Stimulated activated CD4-positive, alpha-beta T cell treated with anti-CD3 and anti-CD28 coated beads, Interleukin-12 subunit alpha, Interleukin-12 subunit beta, amount 100 ng/mL, for 24 hours (primary cell): ENCODE data around the gene USP17L28.
"Not testable (repeated sequence)": the region's sequence is repeated elsewhere in the genome, so short reads cannot be mapped to it uniquely, and the experiment has no call there.

Experiments
- DNase-seq, 2 experiments: peaks; one replicate each; pipeline ENCODE4 v3.0.0-alpha.2; 2020; ENCODE audit warnings: low read depth in 2 of 2

Gene USP17L28

GRCh38 chr4:9348593-9348992 lies at the start of gene USP17L28:
USP17L28 (plus strand) TSS chr4:9348893; CDS start chr4:9348893, 0 bp downstream.
- DNase-seq, result not testable (repeated sequence)

GRCh38 chr4:9324191-9324590 lies 24.5 kb upstream of the USP17L28 start:
- DNase-seq, result not testable (repeated sequence)

DNA sequence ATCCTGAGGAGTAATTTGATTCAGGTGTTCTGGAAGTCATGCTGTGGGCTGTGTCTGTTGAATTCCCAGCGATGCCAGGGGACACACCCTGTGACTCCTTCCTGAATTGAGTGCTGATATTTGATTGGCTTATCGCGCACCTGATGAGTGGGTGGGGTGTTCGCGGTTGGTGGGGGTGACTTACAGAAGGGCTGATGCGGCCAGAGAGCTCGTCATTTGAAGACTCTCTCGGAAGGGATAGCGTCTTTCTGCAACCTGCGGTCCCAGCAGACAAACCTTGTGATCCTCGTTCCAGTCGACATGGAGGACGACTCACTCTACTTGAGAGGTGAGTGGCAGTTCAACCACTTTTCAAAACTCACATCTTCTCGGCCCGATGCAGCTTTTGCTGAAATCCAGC lies 23.8 kb upstream of the USP17L28 start, which contains the start of gene USP17L24:
USP17L24 (plus strand) TSS at position 301 of the 400 bp plus-strand sequence; CDS start at position 301, 0 bp downstream.
- DNase-seq, result not testable (repeated sequence)

DNA sequence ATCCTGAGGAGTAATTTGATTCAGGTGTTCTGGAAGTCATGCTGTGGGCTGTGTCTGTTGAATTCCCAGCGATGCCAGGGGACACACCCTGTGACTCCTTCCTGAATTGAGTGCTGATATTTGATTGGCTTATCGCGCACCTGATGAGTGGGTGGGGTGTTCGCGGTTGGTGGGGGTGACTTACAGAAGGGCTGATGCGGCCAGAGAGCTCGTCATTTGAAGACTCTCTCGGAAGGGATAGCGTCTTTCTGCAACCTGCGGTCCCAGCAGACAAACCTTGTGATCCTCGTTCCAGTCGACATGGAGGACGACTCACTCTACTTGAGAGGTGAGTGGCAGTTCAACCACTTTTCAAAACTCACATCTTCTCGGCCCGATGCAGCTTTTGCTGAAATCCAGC lies 19.1 kb upstream of the USP17L28 start, which contains the start of gene USP17L25:
USP17L25 (plus strand) TSS at position 301 of the 400 bp plus-strand sequence; CDS start at position 301, 0 bp downstream.
- not testable (repeated sequence) for DNase-seq

GRCh38 chr4:9334358-9334757 lies 14.3 kb upstream of the USP17L28 start, which contains the start of gene USP17L26:
USP17L26 (plus strand) TSS chr4:9334658; CDS start chr4:9334658, 0 bp downstream.
- DNase-seq, result not testable (repeated sequence)

DNA sequence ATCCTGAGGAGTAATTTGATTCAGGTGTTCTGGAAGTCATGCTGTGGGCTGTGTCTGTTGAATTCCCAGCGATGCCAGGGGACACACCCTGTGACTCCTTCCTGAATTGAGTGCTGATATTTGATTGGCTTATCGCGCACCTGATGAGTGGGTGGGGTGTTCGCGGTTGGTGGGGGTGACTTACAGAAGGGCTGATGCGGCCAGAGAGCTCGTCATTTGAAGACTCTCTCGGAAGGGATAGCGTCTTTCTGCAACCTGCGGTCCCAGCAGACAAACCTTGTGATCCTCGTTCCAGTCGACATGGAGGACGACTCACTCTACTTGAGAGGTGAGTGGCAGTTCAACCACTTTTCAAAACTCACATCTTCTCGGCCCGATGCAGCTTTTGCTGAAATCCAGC lies 9.6 kb upstream of the USP17L28 start, which contains the start of gene USP17L5:
USP17L5 (plus strand) TSS at position 301 of the 400 bp plus-strand sequence; CDS start at position 301, 0 bp downstream.
- DNase-seq, result not testable (repeated sequence)

DNA sequence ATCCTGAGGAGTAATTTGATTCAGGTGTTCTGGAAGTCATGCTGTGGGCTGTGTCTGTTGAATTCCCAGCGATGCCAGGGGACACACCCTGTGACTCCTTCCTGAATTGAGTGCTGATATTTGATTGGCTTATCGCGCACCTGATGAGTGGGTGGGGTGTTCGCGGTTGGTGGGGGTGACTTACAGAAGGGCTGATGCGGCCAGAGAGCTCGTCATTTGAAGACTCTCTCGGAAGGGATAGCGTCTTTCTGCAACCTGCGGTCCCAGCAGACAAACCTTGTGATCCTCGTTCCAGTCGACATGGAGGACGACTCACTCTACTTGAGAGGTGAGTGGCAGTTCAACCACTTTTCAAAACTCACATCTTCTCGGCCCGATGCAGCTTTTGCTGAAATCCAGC lies 4.8 kb upstream of the USP17L28 start, which contains the start of gene USP17L27:
USP17L27 (plus strand) TSS at position 301 of the 400 bp plus-strand sequence; CDS start at position 301, 0 bp downstream.
- DNase-seq, result not testable (repeated sequence)

GRCh38 chr4:9350866-9351265 lies 2.2 kb downstream of the USP17L28 start:
- DNase-seq, result not testable (repeated sequence)

GRCh38 chr4:9353338-9353737 lies 4.6 kb downstream of the USP17L28 start, which contains the start of gene USP17L29:
USP17L29 (plus strand) TSS chr4:9353638; CDS start chr4:9353638, 0 bp downstream.
- DNase-seq, result not testable (repeated sequence)

DNA sequence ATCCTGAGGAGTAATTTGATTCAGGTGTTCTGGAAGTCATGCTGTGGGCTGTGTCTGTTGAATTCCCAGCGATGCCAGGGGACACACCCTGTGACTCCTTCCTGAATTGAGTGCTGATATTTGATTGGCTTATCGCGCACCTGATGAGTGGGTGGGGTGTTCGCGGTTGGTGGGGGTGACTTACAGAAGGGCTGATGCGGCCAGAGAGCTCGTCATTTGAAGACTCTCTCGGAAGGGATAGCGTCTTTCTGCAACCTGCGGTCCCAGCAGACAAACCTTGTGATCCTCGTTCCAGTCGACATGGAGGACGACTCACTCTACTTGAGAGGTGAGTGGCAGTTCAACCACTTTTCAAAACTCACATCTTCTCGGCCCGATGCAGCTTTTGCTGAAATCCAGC lies 14.1 kb downstream of the USP17L28 start, which contains the start of gene USP17L30:
USP17L30 (plus strand) TSS at position 301 of the 400 bp plus-strand sequence; CDS start at position 301, 0 bp downstream.
- DNase-seq, result not testable (repeated sequence)

GRCh38 chr4:9379881-9380280 lies 31.2 kb downstream of the USP17L28 start:
- not testable (repeated sequence) for DNase-seq

- DNase-seq, result peak; percentile 22 to 46
These were observed 32.4 kb downstream of the USP17L28 start for GRCh38 chr4:9381012-9381534.

GRCh38 chr4:9384126-9384525 lies 35.4 kb downstream of the USP17L28 start:
- no peak for DNase-seq

GRCh38 chr4:9389001-9389400 lies 40.3 kb downstream of the USP17L28 start:
- not testable (repeated sequence) for DNase-seq
